IPS-NIHi7 (cell line): Measurements from ENCODE around the gene LBHD2.
A peak's percentile ranks its signal among the peaks of the same experiment; 100 is the strongest.

ENCODE experiments used
- DNase-seq: peaks from one replicate; pipeline ENCODE4 v3.0.0; 2012; ENCODE audit warnings: mixed read lengths; ENCODE audit errors: extremely low spot score

Gene LBHD2

DNA sequence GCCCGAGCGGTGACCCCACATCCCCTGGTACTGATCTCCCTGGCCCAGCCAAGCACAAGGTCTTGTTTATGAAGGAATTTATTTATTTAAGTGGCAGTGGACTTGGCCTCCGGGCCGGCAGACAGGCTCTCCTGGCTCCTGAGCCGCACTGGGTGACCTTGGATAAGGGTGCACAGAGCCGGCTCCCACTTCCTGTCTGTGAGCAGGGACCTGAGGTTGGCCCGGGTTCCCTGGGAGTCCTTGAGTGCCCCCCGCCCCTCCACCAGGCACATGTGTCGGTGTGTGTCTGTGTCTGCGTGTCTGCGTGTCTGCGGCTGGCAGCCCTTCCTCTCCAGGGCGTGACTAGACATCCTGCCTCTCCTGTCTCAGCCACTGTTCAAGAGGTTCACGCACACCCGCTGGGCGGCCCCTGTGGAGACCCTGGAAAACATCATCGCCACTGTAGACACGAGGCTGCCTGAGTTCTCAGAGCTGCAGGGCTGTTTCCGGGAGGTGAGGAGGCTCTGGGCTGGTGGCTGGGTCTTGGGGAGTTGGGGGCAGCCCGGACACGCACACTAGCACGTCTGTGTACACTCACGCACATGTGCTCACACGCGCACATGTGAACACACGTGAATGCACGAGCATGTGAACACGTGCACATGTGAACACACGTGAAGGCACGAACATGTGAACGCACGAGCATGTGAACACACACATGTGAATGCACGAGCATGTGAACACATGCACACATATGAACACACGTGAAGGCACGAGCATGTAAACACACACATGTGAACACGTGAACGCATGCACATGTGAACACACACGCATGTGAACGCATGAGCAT is 48.6 kb downstream of the LBHD2 start:
- DNase-seq, result no peak

DNA sequence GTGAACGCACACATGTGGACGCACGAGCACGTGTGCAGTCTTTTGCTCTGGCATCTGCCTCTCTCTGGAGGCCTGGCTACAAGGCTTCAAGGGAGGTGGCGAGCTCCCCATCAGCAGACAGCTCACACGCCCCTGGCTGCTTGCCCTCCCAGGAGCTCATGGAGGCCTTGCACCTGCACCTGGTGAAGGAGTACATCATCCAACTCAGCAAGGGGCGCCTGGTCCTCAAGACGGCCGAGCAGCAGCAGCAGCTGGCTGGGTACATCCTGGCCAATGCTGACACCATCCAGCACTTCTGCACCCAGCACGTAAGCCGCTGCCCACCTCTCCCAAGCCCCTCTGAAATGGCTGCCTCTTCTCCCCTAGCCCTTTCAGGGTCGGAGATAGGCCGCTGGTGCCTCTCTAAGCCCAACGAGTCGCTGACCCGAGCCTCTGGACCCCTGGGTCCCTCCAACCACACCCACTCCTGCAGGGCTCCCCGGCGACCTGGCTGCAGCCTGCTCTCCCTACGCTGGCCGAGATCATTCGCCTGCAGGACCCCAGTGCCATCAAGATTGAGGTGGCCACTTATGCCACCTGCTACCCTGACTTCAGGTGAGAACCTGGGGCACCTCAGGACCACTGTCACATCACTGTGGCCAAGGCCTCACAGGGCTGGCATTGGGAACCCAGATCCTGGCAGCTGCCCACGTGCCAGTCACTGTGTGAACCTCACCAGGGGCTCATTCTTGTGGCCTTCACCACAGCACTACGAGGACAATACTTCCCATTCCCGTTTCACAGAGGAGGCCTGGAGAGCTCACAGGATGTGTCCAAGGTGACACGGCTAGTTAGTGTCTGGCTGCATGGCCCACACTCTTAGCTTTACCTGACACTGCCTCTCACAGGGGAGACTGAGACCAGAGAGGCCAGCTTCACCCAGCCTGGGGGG is 49.5 kb downstream of the LBHD2 start:
- DNase-seq, result no peak

DNA sequence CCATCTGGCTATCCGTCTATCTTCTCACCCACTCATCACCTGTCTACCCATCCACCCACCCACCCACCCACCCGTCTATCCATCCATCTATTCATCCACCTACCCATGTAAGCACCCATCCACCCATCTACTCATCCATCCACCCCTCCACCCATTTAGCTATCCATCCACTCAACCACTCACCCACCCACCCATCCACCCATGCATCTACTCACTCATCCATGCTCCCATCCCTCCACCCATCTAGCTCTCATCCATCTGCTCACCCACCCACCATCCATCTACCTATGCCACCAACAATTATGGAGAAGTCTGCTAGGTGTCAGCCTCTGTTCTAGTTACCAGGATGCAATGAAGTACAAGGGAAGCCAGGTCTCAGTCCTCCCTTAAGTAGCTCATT is 50.4 kb downstream of the LBHD2 start:
- no peak for DNase-seq

DNA sequence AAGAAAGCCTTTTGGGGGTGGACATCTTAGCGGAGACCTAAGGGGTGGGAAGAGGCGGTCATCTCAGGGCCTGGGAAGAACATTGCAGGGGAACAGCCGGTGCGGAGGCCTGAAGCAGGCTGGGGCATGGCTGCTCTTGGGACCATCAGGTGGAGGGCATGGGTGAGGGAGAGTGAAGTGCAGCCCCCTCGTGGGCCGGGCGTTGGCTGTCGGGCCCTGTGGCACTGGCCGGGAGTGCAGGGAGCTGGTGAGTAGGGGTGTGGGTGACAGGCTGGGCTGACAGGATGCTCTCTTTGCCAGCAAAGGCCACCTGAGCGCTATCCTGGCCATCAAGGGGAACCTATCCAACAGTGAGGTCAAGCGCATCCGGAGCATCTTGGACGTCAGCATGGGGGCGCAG is 50.9 kb downstream of the LBHD2 start:
- no peak for DNase-seq

DNA sequence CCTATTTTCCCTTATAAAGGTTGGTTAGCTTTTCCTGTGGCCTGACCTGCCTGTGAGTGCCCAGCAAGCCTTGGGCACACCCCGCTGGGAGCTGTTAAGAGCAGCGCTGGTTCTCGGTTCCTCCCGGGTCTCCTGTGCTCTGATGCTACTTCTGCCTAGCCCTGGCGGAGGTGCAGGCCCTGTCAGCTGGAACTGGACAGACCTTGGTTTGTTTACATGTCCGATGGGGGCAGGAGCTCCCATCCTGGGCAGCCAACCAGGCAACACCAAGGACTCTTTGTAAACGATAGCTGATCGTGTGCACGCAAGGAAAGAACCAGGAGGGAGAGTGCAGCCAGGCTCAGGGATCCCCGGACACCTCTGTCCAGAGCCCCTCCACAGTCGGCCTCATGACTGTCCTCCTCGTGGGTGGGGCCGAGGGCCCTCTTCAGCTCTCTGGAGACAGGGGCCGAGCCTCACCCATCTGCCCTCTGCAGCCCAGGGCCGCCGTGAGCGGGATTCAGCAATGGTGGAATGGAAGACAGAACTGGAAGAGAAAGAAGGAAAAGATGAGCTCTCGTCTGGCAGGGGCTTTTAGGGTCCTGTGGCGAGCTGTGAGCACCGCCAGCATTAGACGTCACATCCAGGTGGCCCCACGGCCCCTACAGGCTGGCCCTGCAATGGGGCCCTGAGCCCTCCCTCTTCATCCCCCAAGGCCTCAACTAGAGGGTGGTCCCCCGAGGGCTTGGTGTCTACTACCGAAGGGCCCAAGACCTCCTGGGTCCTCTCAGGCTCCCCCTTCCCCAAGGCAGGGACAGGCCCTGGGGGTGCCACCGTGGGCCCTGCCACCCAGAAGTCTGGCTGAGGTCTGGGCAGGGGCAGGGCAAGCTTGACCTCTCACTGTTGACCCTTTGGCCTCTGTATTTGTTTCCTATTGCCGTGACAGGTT is 51.6 kb downstream of the LBHD2 start:
- DNase-seq, result no peak

DNA sequence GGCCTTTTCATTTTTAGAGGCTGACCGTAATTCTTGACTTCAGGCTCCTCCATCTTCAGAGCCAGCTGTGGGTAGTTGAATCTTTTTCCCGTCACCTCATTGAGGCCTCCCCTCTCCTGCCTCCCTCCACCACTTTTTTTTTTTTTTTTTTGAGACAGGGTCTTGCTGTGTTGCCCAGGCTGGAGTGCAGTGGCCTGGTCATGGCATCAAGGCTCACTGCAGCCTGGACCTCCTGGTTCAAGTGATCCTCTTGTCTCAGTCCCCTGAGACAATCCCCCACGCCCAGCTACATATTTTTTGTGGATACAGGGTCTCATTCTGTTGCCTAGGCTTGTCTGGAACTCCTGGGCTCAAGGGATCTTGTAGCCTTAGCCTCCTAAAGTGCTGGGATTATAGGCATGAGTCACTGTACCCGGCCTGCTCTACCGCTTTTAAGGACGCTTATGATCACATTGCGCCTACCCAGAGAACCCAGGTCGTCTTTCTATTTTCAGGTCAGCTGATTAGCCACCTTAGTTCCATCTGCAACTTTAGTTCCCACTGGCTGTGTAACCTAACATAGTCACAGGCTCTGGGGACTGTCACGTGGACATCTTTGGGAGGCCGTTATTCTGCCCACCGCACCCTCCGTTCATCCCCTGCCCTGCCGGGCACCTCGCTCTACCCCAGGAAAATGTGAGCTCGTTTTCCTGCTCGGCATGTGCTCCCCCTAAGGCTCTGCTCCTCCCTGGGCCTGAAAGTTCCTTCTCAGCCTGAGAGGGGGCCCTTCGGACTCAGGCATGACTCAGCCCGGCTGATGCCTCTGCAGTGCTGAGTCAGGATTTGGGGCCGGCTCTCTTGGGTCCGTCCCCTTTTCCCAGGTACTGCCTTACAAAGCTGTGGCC is 52.6 kb downstream of the LBHD2 start:
- peak; percentile 81 for DNase-seq

DNA sequence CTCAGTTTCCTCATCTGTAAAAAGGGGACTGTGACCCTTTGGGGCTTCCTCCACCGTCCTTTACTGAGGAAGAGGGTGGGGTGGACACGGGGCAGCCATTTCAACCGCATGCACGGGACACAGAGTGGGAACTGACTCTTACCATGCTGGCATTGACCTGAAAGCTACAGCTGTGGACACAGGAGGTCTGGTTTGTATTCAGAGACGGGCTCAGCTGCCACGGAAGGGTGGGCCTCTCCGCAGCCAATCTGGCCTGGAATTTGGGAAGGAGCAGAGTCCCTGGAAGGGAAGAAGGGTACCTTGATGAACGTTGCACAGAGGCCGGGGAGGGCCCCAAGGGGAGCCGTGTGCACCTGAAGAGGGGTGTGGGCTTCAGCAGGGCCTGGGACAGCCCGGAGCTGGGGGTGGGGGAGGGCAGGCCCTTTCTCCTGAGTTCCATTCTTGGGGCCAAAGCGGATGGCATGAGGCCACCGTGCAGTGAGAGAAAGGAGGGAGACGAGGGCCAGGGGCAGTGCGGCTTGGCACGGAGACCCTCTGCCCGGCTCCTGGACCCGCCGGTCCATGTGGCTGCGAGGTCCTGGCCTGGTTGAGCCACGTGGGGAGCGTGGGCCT is 53.8 kb downstream of the LBHD2 start:
- DNase-seq, result no peak

DNA sequence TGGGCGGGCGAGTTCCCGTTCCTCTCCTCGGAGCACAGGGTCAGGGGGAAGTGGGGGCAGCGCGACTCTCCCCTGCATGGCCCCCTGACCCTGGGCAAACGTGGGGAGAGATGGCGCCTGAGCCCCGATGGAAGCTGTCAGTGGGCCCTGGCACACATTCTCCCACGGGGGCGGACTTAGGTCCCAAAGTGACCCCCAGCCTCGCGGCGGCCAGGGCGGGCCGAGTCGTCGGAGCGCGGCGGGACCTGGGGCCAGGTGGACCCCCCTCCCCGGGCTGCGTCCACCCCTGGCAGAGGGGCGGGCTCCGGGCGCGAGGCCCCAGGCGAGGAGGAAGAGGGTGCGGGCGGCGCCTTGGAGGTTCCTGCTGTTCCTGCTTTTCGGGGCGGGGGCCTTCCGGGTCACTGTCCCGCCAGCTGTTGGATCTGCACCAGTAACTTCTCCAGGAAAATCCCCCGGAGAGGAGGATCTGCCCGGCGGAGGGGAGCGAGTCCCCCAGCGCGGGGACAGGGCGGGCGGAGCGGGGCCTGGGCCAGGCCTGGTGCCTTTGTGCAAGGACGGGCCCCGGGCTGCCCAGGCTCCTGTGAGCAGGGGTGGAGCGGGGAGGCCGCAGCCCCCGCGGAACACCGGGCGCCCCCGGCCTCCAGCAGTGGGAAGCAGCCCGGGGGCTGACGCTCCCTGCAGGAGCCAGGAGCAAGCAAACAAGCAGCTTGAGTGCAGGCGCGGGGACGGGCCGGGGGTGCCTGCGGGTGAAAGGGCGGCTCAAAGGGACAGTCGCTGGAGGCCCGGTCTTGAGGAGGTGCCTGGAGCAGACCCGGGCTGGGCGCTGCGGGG is 54.5 kb downstream of the LBHD2 start:
- DNase-seq, result peak; percentile 69

DNA sequence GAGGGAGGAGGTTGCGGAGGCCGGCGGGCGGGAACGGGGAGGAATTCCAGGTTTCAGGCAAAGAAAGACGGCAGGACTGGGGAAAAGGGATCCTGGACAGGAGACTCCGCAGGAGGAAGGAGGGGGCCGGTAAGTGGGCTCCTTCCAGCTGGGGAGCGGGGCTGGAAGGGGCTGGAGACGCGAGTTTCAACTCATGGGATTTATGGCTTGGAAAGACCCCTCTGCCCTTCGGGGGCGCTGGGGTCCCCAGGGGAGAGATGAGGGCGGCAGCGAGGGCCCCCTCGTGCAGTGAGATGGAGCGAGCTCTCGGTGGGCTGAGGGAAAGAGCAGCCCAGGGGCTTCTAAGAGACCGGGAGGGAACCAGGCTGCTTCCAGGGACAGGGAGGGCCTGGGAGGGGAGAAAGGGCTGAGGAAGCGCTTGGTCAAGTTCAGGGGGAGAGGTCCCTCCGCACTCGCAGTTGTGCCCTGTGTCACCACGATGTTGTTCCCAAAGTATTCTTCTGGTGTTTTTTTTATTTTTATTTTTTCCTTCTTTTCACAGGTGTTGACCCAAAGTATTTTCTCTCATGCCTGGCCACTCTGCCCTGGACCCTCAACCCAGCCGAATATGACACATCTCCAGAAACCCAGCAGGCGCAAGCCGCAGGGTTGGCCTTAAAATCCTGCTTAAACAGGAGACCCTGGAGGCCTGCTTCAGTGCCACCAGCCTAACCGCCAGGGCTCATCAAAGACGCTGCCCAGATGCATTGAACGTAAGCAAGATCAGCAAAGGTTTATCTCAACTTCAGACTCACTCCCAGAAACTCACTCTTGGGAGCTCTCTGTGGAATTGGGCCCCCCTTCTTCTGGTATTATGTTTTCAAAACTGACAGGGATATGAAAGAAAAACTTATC is 55.4 kb downstream of the LBHD2 start:
- DNase-seq, result peak; percentile 56
